ENCODE data around the gene ZFHX2. TPM values are rescaled to one million over a fixed set of nuclear protein-coding genes. Genes with fewer than 3 reads are reported as not detected.
A peak's percentile ranks its signal among the peaks of the same experiment; 100 is the strongest.

The ZFHX2 gene
- total RNA-seq, 1 donor from 2014 or later: 0.90 TPM

DNA sequence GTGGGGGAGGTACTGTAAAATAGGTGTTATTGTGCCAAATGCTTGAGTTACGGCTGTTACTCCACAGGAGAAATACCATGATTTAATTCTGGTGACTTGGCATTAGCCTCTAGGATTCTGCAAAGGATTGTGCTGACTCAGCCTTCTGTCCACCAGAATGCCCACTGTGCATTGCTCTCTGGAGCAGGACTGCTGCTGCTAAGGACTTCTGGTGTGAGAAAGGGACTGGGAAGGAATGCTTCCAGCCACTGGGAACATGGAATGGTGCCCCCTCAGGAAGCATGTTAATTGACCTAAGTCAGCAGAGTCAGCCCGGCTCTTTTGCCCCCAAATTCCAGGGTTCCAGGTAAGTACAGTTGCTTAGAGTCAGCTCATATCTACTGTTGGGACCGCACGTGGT is 32.9 kb downstream of the ZFHX2 start:
- H3K36me3 Mint-ChIP-seq: peaks cover 2% of the 10 kb centered on the region
- TF ChIP-seq EZH2 (IDR thresholded peaks at IDR 0.05) (no peak), EZH2phosphoT487 (IDR thresholded peaks at IDR 0.05) (no peak)
- TF ChIP-seq, protein P1, sequence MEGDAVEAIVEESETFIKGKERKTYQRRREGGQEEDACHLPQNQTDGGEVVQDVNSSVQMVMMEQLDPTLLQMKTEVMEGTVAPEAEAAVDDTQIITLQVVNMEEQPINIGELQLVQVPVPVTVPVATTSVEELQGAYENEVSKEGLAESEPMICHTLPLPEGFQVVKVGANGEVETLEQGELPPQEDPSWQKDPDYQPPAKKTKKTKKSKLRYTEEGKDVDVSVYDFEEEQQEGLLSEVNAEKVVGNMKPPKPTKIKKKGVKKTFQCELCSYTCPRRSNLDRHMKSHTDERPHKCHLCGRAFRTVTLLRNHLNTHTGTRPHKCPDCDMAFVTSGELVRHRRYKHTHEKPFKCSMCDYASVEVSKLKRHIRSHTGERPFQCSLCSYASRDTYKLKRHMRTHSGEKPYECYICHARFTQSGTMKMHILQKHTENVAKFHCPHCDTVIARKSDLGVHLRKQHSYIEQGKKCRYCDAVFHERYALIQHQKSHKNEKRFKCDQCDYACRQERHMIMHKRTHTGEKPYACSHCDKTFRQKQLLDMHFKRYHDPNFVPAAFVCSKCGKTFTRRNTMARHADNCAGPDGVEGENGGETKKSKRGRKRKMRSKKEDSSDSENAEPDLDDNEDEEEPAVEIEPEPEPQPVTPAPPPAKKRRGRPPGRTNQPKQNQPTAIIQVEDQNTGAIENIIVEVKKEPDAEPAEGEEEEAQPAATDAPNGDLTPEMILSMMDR (IDR thresholded peaks at IDR 0.05): no peak
- Histone ChIP-seq H3K79me2 (ENCODE audit: low read depth) (no peaks in the 10 kb centered on the region), H3K9ac (no peak overlapping the region), H3K27ac (no peak overlapping the region), H3K4me1 (peaks cover 17% of the 10 kb centered on the region), H3F3A (ENCODE audit: low read depth) (peaks cover 11% of the 10 kb centered on the region), H3K9me3 (ENCODE audit: low read depth) (no peaks in the 10 kb centered on the region), H3K4me3 (no peak overlapping the region), H4K20me1 (ENCODE audit: low read depth) (no peaks in the 10 kb centered on the region), H3K36me3 (no peaks in the 10 kb centered on the region), H2AFZ (replicated peaks) (no peak overlapping the region), H3K27me3 (no peaks in the 10 kb centered on the region), H3K4me2 (peak overlapping the region; percentile 47)
- H3K27me3 Mint-ChIP-seq (ENCODE audit: insufficient read depth, low read depth): peaks cover 12% of the 10 kb centered on the region
- H3K4me3 Mint-ChIP-seq: no peak overlapping the region
- H3K4me1 Mint-ChIP-seq: peaks cover 19% of the 10 kb centered on the region
- peak; percentile 58 for DNase-seq (ENCODE audit: low spot score)
- H3K9me3 Mint-ChIP-seq: no peaks in the 10 kb centered on the region
- no peak overlapping the region for H3K27ac Mint-ChIP-seq

DNA sequence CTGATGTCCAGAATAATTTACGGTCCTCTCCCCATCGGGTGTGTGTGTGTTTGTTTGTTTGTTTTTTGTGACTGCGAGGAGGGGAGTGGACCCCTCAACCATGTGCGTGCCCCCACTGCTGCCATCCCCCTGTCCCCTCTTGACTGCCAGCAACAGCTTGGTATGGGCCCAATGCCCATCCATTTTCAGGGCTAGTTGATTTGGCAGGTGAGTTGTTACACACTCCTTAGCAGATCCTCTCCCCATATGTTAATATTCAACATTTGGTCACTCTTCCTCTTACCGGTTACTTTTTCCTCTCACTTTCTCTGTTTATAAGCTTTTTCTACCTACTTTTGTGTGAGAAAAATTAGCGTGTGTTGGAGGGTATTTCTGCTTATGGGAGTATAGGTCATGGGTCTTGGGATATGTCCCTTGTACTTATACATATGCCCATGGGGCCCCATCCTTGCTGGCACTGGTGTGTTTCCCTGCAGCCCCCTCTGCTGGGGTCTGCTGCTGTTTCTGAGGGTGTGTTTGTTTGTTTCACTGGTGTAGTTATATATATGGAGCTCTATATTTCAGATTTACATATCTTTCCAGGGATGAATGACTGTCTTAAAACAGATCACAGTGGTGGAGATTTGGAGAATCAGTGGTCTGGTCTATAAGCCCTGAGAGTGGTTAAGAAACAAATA is 33.8 kb downstream of the ZFHX2 start:
- H3K36me3 ChIP-seq: no peaks in the 10 kb centered on the region
- peak overlapping the region; percentile 47 for H3K4me2 ChIP-seq
- H3K79me2 ChIP-seq (ENCODE audit: low read depth): no peaks in the 10 kb centered on the region
- no peak overlapping the region for H2AFZ ChIP-seq (replicated peaks)
- Mint-ChIP-seq H3K36me3 (peaks cover 2% of the 10 kb centered on the region), H3K4me1 (peaks cover 19% of the 10 kb centered on the region), H3K27me3 (ENCODE audit: insufficient read depth, low read depth) (peaks cover 14% of the 10 kb centered on the region), H3K9me3 (no peaks in the 10 kb centered on the region), H3K27ac (peak overlapping the region; percentile 3), H3K4me3 (no peak overlapping the region)
- H3K9ac ChIP-seq: no peak overlapping the region
- no peaks in the 10 kb centered on the region for H3K9me3 ChIP-seq (ENCODE audit: low read depth)
- H3K27me3 ChIP-seq: no peaks in the 10 kb centered on the region
- H3K4me3 ChIP-seq: no peak overlapping the region
- H3F3A ChIP-seq (ENCODE audit: low read depth): peaks cover 11% of the 10 kb centered on the region
- peak; percentile 17 for DNase-seq (ENCODE audit: low spot score)
- no peaks in the 10 kb centered on the region for H4K20me1 ChIP-seq (ENCODE audit: low read depth)
- H3K4me1 ChIP-seq: peaks cover 17% of the 10 kb centered on the region
- no peak overlapping the region for H3K27ac ChIP-seq
- TF ChIP-seq EZH2 (IDR thresholded peaks at IDR 0.05): no peak
- TF ChIP-seq, protein P1 (IDR thresholded peaks at IDR 0.05): peak; percentile 37

DNA sequence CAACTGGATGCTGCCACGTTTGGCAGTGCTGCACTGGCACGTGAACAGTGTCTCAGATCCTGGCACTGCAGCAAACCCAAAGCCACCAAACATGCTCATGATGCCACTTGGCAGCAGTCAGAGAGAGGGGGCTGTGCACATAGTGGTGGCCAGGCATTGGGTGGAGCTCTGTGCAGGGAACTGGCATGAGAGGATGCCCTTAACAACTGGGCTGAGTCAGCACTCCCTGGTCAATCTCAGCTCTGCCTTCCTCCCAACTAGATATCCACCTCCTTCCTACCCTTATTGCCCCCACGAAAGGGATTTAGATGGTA is 37.0 kb downstream of the ZFHX2 start:
- Histone ChIP-seq H3K4me2 (no peak overlapping the region), H3K9me3 (ENCODE audit: low read depth) (no peaks in the 10 kb centered on the region), H3K79me2 (ENCODE audit: low read depth) (no peaks in the 10 kb centered on the region), H3K9ac (no peak overlapping the region), H4K20me1 (ENCODE audit: low read depth) (no peaks in the 10 kb centered on the region), H3K27me3 (no peaks in the 10 kb centered on the region), H3K4me1 (peaks cover 17% of the 10 kb centered on the region), H3K36me3 (no peaks in the 10 kb centered on the region), H3F3A (ENCODE audit: low read depth) (peaks cover 11% of the 10 kb centered on the region), H3K27ac (no peak overlapping the region), H3K4me3 (no peak overlapping the region), H2AFZ (replicated peaks) (no peak overlapping the region)
- H3K36me3 Mint-ChIP-seq: no peaks in the 10 kb centered on the region
- H3K27me3 Mint-ChIP-seq (ENCODE audit: insufficient read depth, low read depth): peaks cover 7% of the 10 kb centered on the region
- no peaks in the 10 kb centered on the region for H3K9me3 Mint-ChIP-seq
- DNase-seq (ENCODE audit: low spot score): no peak
- H3K27ac Mint-ChIP-seq: no peak overlapping the region
- H3K4me1 Mint-ChIP-seq: peaks cover 17% of the 10 kb centered on the region
- TF ChIP-seq, protein P1 (IDR thresholded peaks at IDR 0.05): no peak
- TF ChIP-seq EZH2phosphoT487 (IDR thresholded peaks at IDR 0.05) (no peak), EZH2 (IDR thresholded peaks at IDR 0.05) (no peak)
- H3K4me3 Mint-ChIP-seq: no peak overlapping the region

Data from neural progenitor cell (in vitro differentiated cells).